HG03103 (cell line): ENCODE results near the gene TLR4.

Experiments used
- ATAC-seq: cut with Tn5 transposase; IDR thresholded peaks from one replicate; pipeline ENCODE4 v1.9.1; 2021; ENCODE audit warnings: low read depth; ENCODE audit not compliant: unreplicated experiment

The TLR4 gene

GRCh38 chr9:117704024-117704575 is at the start of gene TLR4:
Gene TLR4 (plus strand): TSS chr9:117704403. CDS start chr9:117704473, 70 bp downstream.
- peak; percentile 97 for ATAC-seq

GRCh38 chr9:117656002-117656401 is 48.2 kb upstream of the TLR4 start:
- no peak for ATAC-seq

- no peak for ATAC-seq
Observed at GRCh38 chr9:117662651-117663050, 41.6 kb upstream of the TLR4 start.

- no peak for ATAC-seq
Observed at GRCh38 chr9:117664419-117664818, 39.8 kb upstream of the TLR4 start.

GRCh38 chr9:117665601-117666385 is 38.4 kb upstream of the TLR4 start:
- ATAC-seq: no peak

- no peak for ATAC-seq
Observed at GRCh38 chr9:117671468-117671867, 32.7 kb upstream of the TLR4 start.

- ATAC-seq: no peak
Observed at GRCh38 chr9:117672369-117672768, 31.8 kb upstream of the TLR4 start.

- no peak for ATAC-seq
Observed at GRCh38 chr9:117677572-117677971, 26.6 kb upstream of the TLR4 start.

- ATAC-seq: no peak
Observed at GRCh38 chr9:117678871-117679270, 25.3 kb upstream of the TLR4 start.

- no peak for ATAC-seq
Observed at GRCh38 chr9:117679416-117679815, 24.8 kb upstream of the TLR4 start.

GRCh38 chr9:117681888-117682287 is 22.3 kb upstream of the TLR4 start:
- ATAC-seq: no peak

GRCh38 chr9:117682955-117683710 is 21.1 kb upstream of the TLR4 start:
- peak; percentile 64 for ATAC-seq

- ATAC-seq: no peak
Observed at GRCh38 chr9:117687532-117687931, 16.7 kb upstream of the TLR4 start.

GRCh38 chr9:117691367-117691766 is 12.8 kb upstream of the TLR4 start:
- no peak for ATAC-seq

- no peak for ATAC-seq
Observed at GRCh38 chr9:117696154-117696553, 8.0 kb upstream of the TLR4 start.

- ATAC-seq: no peak
Observed at GRCh38 chr9:117697046-117697445, 7.2 kb upstream of the TLR4 start.

- ATAC-seq: no peak
Observed at GRCh38 chr9:117703537-117703936, 666 bp upstream of the TLR4 start.

GRCh38 chr9:117704597-117704996 is 394 bp downstream of the TLR4 start:
- ATAC-seq: no peak

GRCh38 chr9:117705386-117705785 is 1.2 kb downstream of the TLR4 start:
- ATAC-seq: no peak

GRCh38 chr9:117706421-117707116 is 2.4 kb downstream of the TLR4 start:
- ATAC-seq: no peak

GRCh38 chr9:117707561-117707960 is 3.4 kb downstream of the TLR4 start:
- ATAC-seq: no peak
